Spinal cord (tissue), 10 donors: ENCODE results near the gene SLC66A3. TPM values are rescaled to one million over a fixed set of nuclear protein-coding genes. Genes with fewer than 3 reads are reported as not detected.

Experiments
- DNase-seq, 6 donors: peaks; one replicate each; pipeline versions ENCODE4 v3.0.0 to v3.0.0-alpha.2; 2013 to 2015; ENCODE audit warnings: low spot score in 6 of 6, low read depth in 4 of 6
- H3K27ac ChIP-seq: one replicate; pipeline ENCODE4 v1.5.1; 2013; ENCODE audit warnings: low read depth, low read length, control low read depth
- H3K27me3 ChIP-seq: one replicate; pipeline ENCODE4 v1.6.1; 2013; ENCODE audit warnings: low read length; ENCODE audit not compliant: control insufficient read depth, insufficient read depth
- H3K36me3 ChIP-seq: one replicate; pipeline ENCODE4 v1.6.1; 2013; ENCODE audit warnings: low read length; ENCODE audit not compliant: control insufficient read depth, insufficient read depth
- H3K4me1 ChIP-seq: one replicate; pipeline ENCODE4 v1.6.1; 2013; ENCODE audit warnings: low read length; ENCODE audit not compliant: control insufficient read depth, insufficient read depth
- H3K4me3 ChIP-seq: one replicate; pipeline ENCODE4 v1.5.1; 2013; ENCODE audit warnings: low read depth, low read length, control low read depth
- H3K9me3 ChIP-seq: one replicate; pipeline ENCODE4 v1.6.1; 2013; ENCODE audit warnings: low read length; ENCODE audit not compliant: control insufficient read depth, insufficient read depth
- WGBS: methylation state at CpG from one replicate; pipeline ENCODE4 v1.1.5; 2013; ENCODE audit warnings: missing lambda C conversion rate; ENCODE audit not compliant: insufficient coverage; 5-methylcytosine and 5-hydroxymethylcytosine counted together
- polyA plus RNA-seq, 2 donors: library from polyadenylated mRNA; unstranded; fragments of 120-200 nt; gene quantifications; one replicate each; pipeline ENCODE4 v1.2.1, GENCODE V29; 2013; ENCODE audit not compliant: insufficient read length in 2 of 2
- total RNA-seq, 2 donors: library from RNA; depleted of rRNA in 1 of 2; stranded (reverse); fragments of 120-200 nt in 1 of 2; fragments of >200 nt in 1 of 2; gene quantifications; one replicate each; pipeline versions ENCODE4 v1.2.3 to v1.2.4, GENCODE V29; 2013 to 2014
- donor health status: healthy.

Gene SLC66A3
- total and polyA plus RNA-seq, 4 donors: 6.7 to 18.0 (median 14.9) TPM

- no peaks in the 10 kb centered on the region for H3K27me3 ChIP-seq
- H3K36me3 ChIP-seq: peaks cover 3% of the 10 kb centered on the region
- H3K9me3 ChIP-seq: no peaks in the 10 kb centered on the region
- no peak for DNase-seq
- WGBS: no CpG with 5 or more reads among the region's 3 CpGs
- H3K27ac ChIP-seq: no peak overlapping the region
- no peaks in the 10 kb centered on the region for H3K4me1 ChIP-seq
- H3K4me3 ChIP-seq: no peak overlapping the region
These were observed 8.0 kb upstream of the SLC66A3 start for GRCh38 chr2:11147263-11147662.

DNA sequence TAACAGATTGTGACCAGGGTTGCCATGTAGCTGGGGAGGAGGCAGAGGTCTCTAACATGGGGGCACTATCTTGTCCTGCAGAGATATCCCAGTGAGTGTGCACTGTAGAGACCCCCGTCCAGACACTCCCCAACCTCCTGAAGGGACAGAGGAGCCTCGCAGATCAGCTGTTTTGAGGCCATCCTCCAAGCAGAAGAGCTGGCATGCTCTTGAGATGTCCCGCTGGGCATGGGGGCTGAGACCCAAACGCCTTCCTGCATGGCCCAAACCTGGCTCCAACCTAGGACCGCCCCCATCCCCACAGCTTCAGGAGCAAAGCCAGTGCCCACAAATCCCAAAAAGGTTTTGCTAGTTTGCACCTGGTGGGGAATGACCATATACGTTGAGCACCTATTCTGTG is 2.7 kb upstream of the SLC66A3 start:
- peaks cover 19% of the 10 kb centered on the region for H3K4me1 ChIP-seq
- H3K4me3 ChIP-seq: no peak overlapping the region
- DNase-seq: no peak
- H3K27me3 ChIP-seq: no peaks in the 10 kb centered on the region
- no peak overlapping the region for H3K27ac ChIP-seq
- WGBS: 87% methylated on average over 5 of the region's 6 CpGs
- H3K9me3 ChIP-seq: no peaks in the 10 kb centered on the region
- no peaks in the 10 kb centered on the region for H3K36me3 ChIP-seq

- peak overlapping the region; percentile 83 for H3K27ac ChIP-seq
These were observed 998 bp upstream of the SLC66A3 start for GRCh38 chr2:11154016-11154922.

GRCh38 chr2:11154923-11155380 is 315 bp upstream of the SLC66A3 start:
- 0% methylated on average over 34 of the region's 49 CpGs for WGBS
- peak; percentile 52 to 97 (median 83) for DNase-seq
- Histone ChIP-seq H3K9me3 (no peaks in the 10 kb centered on the region), H3K4me1 (peaks cover 19% of the 10 kb centered on the region), H3K36me3 (peaks cover 9% of the 10 kb centered on the region), H3K27ac (peak overlapping the region; percentile 83), H3K27me3 (no peaks in the 10 kb centered on the region), H3K4me3 (peak overlapping the region; percentile 62)

More at GRCh38 chr2:11154016-11154922, 998 bp upstream of the SLC66A3 start:
- no peak for DNase-seq
- Histone ChIP-seq H3K4me3 (peak overlapping the region; percentile 62), H3K4me1 (peaks cover 19% of the 10 kb centered on the region), H3K36me3 (peaks cover 4% of the 10 kb centered on the region), H3K27me3 (no peaks in the 10 kb centered on the region), H3K9me3 (no peaks in the 10 kb centered on the region)
- WGBS: 59% methylated on average over 32 of the region's 35 CpGs

DNA sequence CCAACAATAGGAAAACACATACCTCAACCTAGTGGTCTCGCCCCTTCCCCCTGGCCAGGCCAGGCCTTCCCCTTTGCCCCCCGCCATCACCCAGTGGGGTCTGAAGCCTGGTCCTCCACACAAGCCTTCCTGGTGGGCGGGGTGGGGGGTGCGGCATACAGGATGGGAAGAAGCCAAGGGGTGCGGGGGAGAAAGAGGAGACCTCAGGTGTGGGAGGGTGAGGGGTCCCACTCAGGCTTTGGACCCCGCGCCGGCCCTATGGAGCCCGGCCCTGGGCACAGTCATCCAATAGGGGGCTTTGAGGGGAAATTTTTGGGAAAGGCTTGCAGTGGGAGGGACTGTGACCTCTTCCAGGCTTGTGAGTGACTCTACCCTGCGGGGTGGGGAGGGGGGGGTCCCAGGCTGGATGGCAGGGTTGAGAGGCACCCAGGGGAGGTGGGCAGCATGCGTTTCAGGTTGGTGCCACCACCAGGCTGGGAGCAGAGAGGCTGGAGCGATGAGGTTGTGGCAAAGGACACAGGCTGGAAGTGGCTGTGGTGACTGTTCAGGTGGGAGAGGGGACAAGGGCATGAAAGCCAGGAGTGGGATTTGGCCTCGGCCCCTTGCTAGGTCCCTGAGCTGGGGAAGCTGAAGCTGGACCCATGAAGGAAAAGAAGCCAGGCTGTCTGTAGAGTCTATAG is 1.3 kb downstream of the SLC66A3 start:
- Histone ChIP-seq H3K27me3 (no peaks in the 10 kb centered on the region), H3K4me3 (no peak overlapping the region), H3K27ac (no peak overlapping the region), H3K36me3 (peaks cover 13% of the 10 kb centered on the region), H3K4me1 (peaks cover 19% of the 10 kb centered on the region), H3K9me3 (no peaks in the 10 kb centered on the region)
- DNase-seq: no peak
- 93% methylated on average over 9 of the region's 13 CpGs for WGBS

GRCh38 chr2:11157296-11157695 is 2.0 kb downstream of the SLC66A3 start:
- no peak for DNase-seq
- 86% methylated on average over 6 of the region's 6 CpGs for WGBS
- H3K36me3 ChIP-seq: peaks cover 13% of the 10 kb centered on the region

GRCh38 chr2:11157731-11158130 is 2.5 kb downstream of the SLC66A3 start:
- 85% methylated on average over 4 of the region's 4 CpGs for WGBS

More at GRCh38 chr2:11157296-11157695, 2.0 kb downstream of the SLC66A3 start:
- Histone ChIP-seq H3K27ac (no peak overlapping the region), H3K4me1 (peaks cover 19% of the 10 kb centered on the region), H3K27me3 (no peaks in the 10 kb centered on the region), H3K9me3 (no peaks in the 10 kb centered on the region), H3K4me3 (no peak overlapping the region)

GRCh38 chr2:11158916-11159573 is 3.8 kb downstream of the SLC66A3 start:
- Histone ChIP-seq H3K27ac (no peak overlapping the region), H3K36me3 (peaks cover 13% of the 10 kb centered on the region), H3K27me3 (no peaks in the 10 kb centered on the region), H3K4me1 (peaks cover 19% of the 10 kb centered on the region), H3K9me3 (no peaks in the 10 kb centered on the region), H3K4me3 (no peak overlapping the region)
- DNase-seq: no peak
- 65% methylated on average over 14 of the region's 14 CpGs for WGBS

More at GRCh38 chr2:11157731-11158130, 2.5 kb downstream of the SLC66A3 start:
- Histone ChIP-seq H3K4me3 (no peak overlapping the region), H3K4me1 (peaks cover 19% of the 10 kb centered on the region), H3K9me3 (no peaks in the 10 kb centered on the region), H3K27ac (no peak overlapping the region), H3K27me3 (no peaks in the 10 kb centered on the region), H3K36me3 (peaks cover 13% of the 10 kb centered on the region)
- DNase-seq: no peak

GRCh38 chr2:11159574-11160170 is 4.4 kb downstream of the SLC66A3 start:
- peaks cover 14% of the 10 kb centered on the region for H3K4me1 ChIP-seq
- DNase-seq: no peak
- H3K36me3 ChIP-seq: peaks cover 13% of the 10 kb centered on the region
- H3K4me3 ChIP-seq: no peak overlapping the region
- H3K9me3 ChIP-seq: no peaks in the 10 kb centered on the region
- H3K27me3 ChIP-seq: no peaks in the 10 kb centered on the region
- 94% methylated on average over 13 of the region's 14 CpGs for WGBS
- H3K27ac ChIP-seq: no peak overlapping the region
